HCT116 (cell line): ENCODE results near the gene COL8A2. TPM values are rescaled to one million over a fixed set of nuclear protein-coding genes. Genes with fewer than 3 reads are reported as not detected.

ENCODE experiments used
- ATAC-seq: fragments of 200-7000 bp; cut with Tn5 transposase; 2 replicates; pipeline ENCODE4 v1.9.1; 2020; ENCODE audit warnings: mild to moderate bottlenecking, moderate library complexity
- BruUV-seq: library from RNA; stranded (reverse); fragments of 400-500 nt; replicated peaks from 2 replicates; lab custom pipeline; 2021; lab: Mats Ljungman, UMichigan
- CTCF ChIA-PET: fragments of 300-600 bp; sonication (Branson Sonifier 250); formaldehyde crosslinking; loops from one replicate; lab custom pipeline; 2021; ENCODE audit warnings: antibody characterized with exemption; lab: Charles Lee
- POLR2A ChIA-PET: fragments of 300-600, 350-600 bp; sonication (Branson Sonifier 250); formaldehyde crosslinking; loops from one replicate; lab custom pipeline; 2021; ENCODE audit warnings: antibody characterized with exemption; lab: Charles Lee
- RAD21 ChIA-PET, 2 experiments: fragments of 300-600 bp; sonication (Branson Sonifier 250); formaldehyde crosslinking; loops; one replicate each; lab custom pipeline; 2023; ENCODE audit warnings: low total read pairs in 2 of 2; ENCODE audit not compliant: uncharacterized antibody in 2 of 2, unreplicated experiment in 2 of 2, low non-redundant PET in 1 of 2; lab: Charles Lee
- DNase-seq: peaks from one replicate; pipeline ENCODE4 v3.0.0-alpha.2; 2010; ENCODE audit warnings: low read depth, low spot score
- H2AFZ ChIP-seq: fragments of 200-600 bp; shearing (Covaris generic), sonication (generic); 2 replicates; pipeline ENCODE4 v1.6.1; 2017; ENCODE audit warnings: low read depth, mixed run types, mixed read lengths, antibody characterized with exemption, low read length; ENCODE audit not compliant: poor library complexity, severe bottlenecking
- H3K27ac ChIP-seq: 2 replicates; pipeline ENCODE4 v1.5.1; 2012; ENCODE audit warnings: low read depth, low read length
- H3K27me3 ChIP-seq: fragments of 200-600 bp; sonication (generic); 2 replicates; pipeline ENCODE4 v1.6.1; 2016; ENCODE audit warnings: mixed run types, low read length, mixed read lengths; ENCODE audit not compliant: insufficient read depth
- H3K36me3 ChIP-seq, 2 experiments: fragments of 200-500 bp in 1 of 2; fragments of 200-600 bp in 1 of 2; sonication (Bioruptor generic) in 1 of 2; sonication (generic) in 1 of 2; 2 replicates each; pipeline versions ENCODE4 v1.5.1 to v1.6.1; 2014 to 2016; ENCODE audit warnings: low read length in 2 of 2, inconsistent platforms in 1 of 2, mixed read lengths in 1 of 2, mixed run types in 1 of 2; ENCODE audit not compliant: insufficient read depth in 2 of 2, control insufficient read depth in 1 of 2
- H3K4me1 ChIP-seq, 2 experiments: fragments of 200-600 bp in 1 of 2; sonication (generic) in 1 of 2; 2 replicates each; pipeline versions ENCODE4 v1.5.1 to v1.6.1; 2012 to 2017; ENCODE audit warnings: low read length in 2 of 2, inconsistent platforms in 1 of 2, mild to moderate bottlenecking in 1 of 2, mixed read lengths in 1 of 2, mixed run types in 1 of 2, moderate library complexity in 1 of 2; ENCODE audit not compliant: insufficient read depth in 2 of 2, control insufficient read depth in 1 of 2
- H3K4me2 ChIP-seq: fragments of 200-600 bp; sonication (generic); 2 replicates; pipeline ENCODE4 v1.6.1; 2017; ENCODE audit warnings: mixed run types, low read length, mixed read lengths
- H3K4me3 ChIP-seq, 2 experiments: fragments of 200-600 bp in 1 of 2; sonication (generic) in 1 of 2; replicated peaks in 1 of 2; 2 replicates each; pipeline ENCODE4 v1.5.1; 2011 to 2016; ENCODE audit warnings: low read length in 2 of 2, control low read depth in 1 of 2, low read depth in 1 of 2, mild to moderate bottlenecking in 1 of 2, mixed read lengths in 1 of 2, mixed run types in 1 of 2
- H3K79me2 ChIP-seq: fragments of 200-600 bp; sonication (generic); 2 replicates; pipeline ENCODE4 v1.6.1; 2017; ENCODE audit warnings: mild to moderate bottlenecking, mixed run types, low read length, moderate library complexity, mixed read lengths; ENCODE audit not compliant: insufficient read depth
- H3K9ac ChIP-seq: fragments of 200-600 bp; sonication (generic); 2 replicates; pipeline ENCODE4 v1.6.1; 2016; ENCODE audit warnings: low read length, mixed read lengths
- H3K9me2 ChIP-seq: fragments of 200-600 bp; sonication (generic), shearing (Covaris generic); 2 replicates; pipeline ENCODE4 v1.6.1; 2017; ENCODE audit warnings: mixed run types, mild to moderate bottlenecking, moderate library complexity; ENCODE audit not compliant: insufficient read depth
- H3K9me3 ChIP-seq, 2 experiments: fragments of 200-500 bp in 1 of 2; fragments of 200-600 bp in 1 of 2; sonication (Bioruptor generic) in 1 of 2; sonication (generic) in 1 of 2; 2 replicates each; pipeline ENCODE4 v1.6.1; 2014 to 2017; ENCODE audit warnings: low read length in 2 of 2, mixed read lengths in 2 of 2, inconsistent platforms in 1 of 2, low read depth in 1 of 2, mild to moderate bottlenecking in 1 of 2, mixed run types in 1 of 2, moderate library complexity in 1 of 2; ENCODE audit not compliant: control insufficient read depth in 1 of 2, insufficient read depth in 1 of 2
- H4K20me1 ChIP-seq: fragments of 200-600 bp; sonication (generic), shearing (Covaris generic); 2 replicates; pipeline ENCODE4 v1.6.1; 2017; ENCODE audit warnings: mixed run types, mild to moderate bottlenecking, moderate library complexity; ENCODE audit not compliant: insufficient read depth
- CTCF ChIP-seq, 3 experiments: fragments of 200-600 bp in 1 of 3; sonication (generic) in 1 of 3; IDR thresholded peaks in 2 of 3; conservative IDR thresholded peaks in 1 of 3; 2 replicates each; pipeline ENCODE4 v1.5.1; 2012 to 2017; ENCODE audit warnings: low read depth in 2 of 3, low read length in 2 of 3, antibody characterized with exemption in 1 of 3, borderline replicate concordance in 1 of 3, control low read depth in 1 of 3, mild to moderate bottlenecking in 1 of 3, mixed read lengths in 1 of 3, mixed run types in 1 of 3, moderate library complexity in 1 of 3; ENCODE audit not compliant: insufficient read depth in 1 of 3
- EGR1 ChIP-seq: IDR thresholded peaks from 2 replicates; pipeline ENCODE4 v1.6.1; 2012; ENCODE audit warnings: low read depth
- ELF1 ChIP-seq: IDR thresholded peaks from 2 replicates; pipeline ENCODE4 v1.6.1; 2012; ENCODE audit warnings: low read depth, borderline replicate concordance
- EZH2phosphoT487 ChIP-seq: fragments of 200-600 bp; IDR thresholded peaks from 2 replicates; pipeline ENCODE4 v1.6.1; 2018; ENCODE audit warnings: antibody characterized with exemption, borderline replicate concordance
- JUND ChIP-seq: IDR thresholded peaks from 2 replicates; pipeline ENCODE4 v1.6.1; 2012
- POLR2A ChIP-seq: IDR thresholded peaks from 2 replicates; pipeline ENCODE4 v1.7.0; 2011; ENCODE audit warnings: borderline replicate concordance; ENCODE audit not compliant: insufficient read depth, insufficient read length; ENCODE audit errors: extremely low read depth
- POLR2AphosphoS5 ChIP-seq: IDR thresholded peaks from 2 replicates; pipeline ENCODE4 v1.6.1; 2011; ENCODE audit warnings: mild to moderate bottlenecking, low read depth, low read length, moderate library complexity
- REST ChIP-seq: IDR thresholded peaks from 2 replicates; pipeline ENCODE4 v1.6.1; 2012; ENCODE audit warnings: low read depth
- TCF7L2 ChIP-seq: IDR thresholded peaks from 2 replicates; pipeline ENCODE4 v1.7.0; 2011; ENCODE audit warnings: borderline replicate concordance, inconsistent platforms; ENCODE audit not compliant: insufficient read depth, insufficient read length; ENCODE audit errors: extremely low read depth
- ZFX ChIP-seq: fragments of 450-650 bp; IDR thresholded peaks from 2 replicates; pipeline ENCODE4 v1.6.1; 2017
- intact Hi-C: fragments of 100-400 bp; cut with micrococcal nuclease; formaldehyde crosslinking; loops from 2 replicates; pipeline ENCODE4 v1.10.0; 2022
- total RNA-seq: library from RNA; stranded (reverse); gene quantifications from one replicate; pipeline ENCODE4 v1.2.1, GENCODE V29; 2021; ENCODE audit not compliant: unreplicated experiment

Gene COL8A2
- total RNA-seq, 1 experiment from 2014 or later = 0.05 TPM

- ChIA-PET CTCF (no interaction called here), RAD21 (no interaction called here), POLR2A (no interaction called here)
- H3K9ac ChIP-seq = no peak overlapping the region
- H3K27ac ChIP-seq = no peak overlapping the region
- no peaks in the 10 kb centered on the region for H4K20me1 ChIP-seq
- TF ChIP-seq EGR1 (no peak), ELF1 (no peak), REST (no peak), POLR2A (no peak), CTCF (IDR thresholded peaks at IDR 0.05 in 2 of 3, conservative IDR thresholded peaks at IDR 0.05 in 1 of 3; ENCODE audit: borderline replicate concordance in 1 of 3, insufficient read depth in 1 of 3, low read depth in 2 of 3, low read length in 2 of 3) (no peak), EZH2phosphoT487 (no peak), POLR2AphosphoS5 (no peak), JUND (no peak), ZFX (no peak), TCF7L2 (no peak)
- H3K4me2 ChIP-seq = no peak overlapping the region
- no peaks in the 10 kb centered on the region for H3K27me3 ChIP-seq
- DNase-seq (no peak), ATAC-seq (no peak)
- peaks cover 2 to 10% of the 10 kb centered on the region in 2 experiments; a peak in 2 of 4 replicates for H3K36me3 ChIP-seq
- intact Hi-C loops = no loop called here
- no peaks in the 10 kb centered on the region for H3K9me2 ChIP-seq
- no peak overlapping the region for H3K4me3 ChIP-seq
- peaks cover 8 to 21% of the 10 kb centered on the region in 2 experiments for H3K4me1 ChIP-seq
- no peaks in the 10 kb centered on the region for H3K9me3 ChIP-seq
- no TSS peak for BruUV-seq
- peaks cover 92% of the 10 kb centered on the region for H3K79me2 ChIP-seq
- no peak overlapping the region for H2AFZ ChIP-seq
These were observed 40.1 kb upstream of the COL8A2 start for GRCh38 chr1:36165145-36165544.
